ENCODE results near the gene IHH.

IHH gene

GRCh38 chr2:219062081-219062480 lies 1.4 kb upstream of the IHH start:
- Mint-ChIP-seq H3K27ac (no peak overlapping the region), H3K36me3 (ENCODE audit: insufficient read depth) (no peaks in the 10 kb centered on the region), H3K4me3 (no peak overlapping the region), H3K27me3 (peaks cover 47 to 59% of the 10 kb centered on the region in 2 donors), H3K4me1 (ENCODE audit: low read depth in 2 of 2) (peaks cover 9 to 15% of the 10 kb centered on the region in 2 donors), H3K9me3 (no peaks in the 10 kb centered on the region)
- ATAC-seq (replicated peaks) (no peak), DNase-seq (no peak)

GRCh38 chr2:219059725-219060682 lies 717 bp downstream of the IHH start:
- no peaks in the 10 kb centered on the region for H3K36me3 Mint-ChIP-seq (ENCODE audit: insufficient read depth)
- H3K4me3 Mint-ChIP-seq = peak overlapping the region; percentile 63 to 66
- DNase-seq (no peak), ATAC-seq (replicated peaks) (no peak)
- H3K9me3 Mint-ChIP-seq = no peaks in the 10 kb centered on the region
- peaks cover 61 to 80% of the 10 kb centered on the region in 2 donors for H3K27me3 Mint-ChIP-seq
- no peak overlapping the region for H3K27ac Mint-ChIP-seq
- peaks cover 9 to 15% of the 10 kb centered on the region in 2 donors for H3K4me1 Mint-ChIP-seq (ENCODE audit: low read depth in 2 of 2)

- H3K4me1 Mint-ChIP-seq (ENCODE audit: low read depth in 2 of 2) = peaks cover 9 to 15% of the 10 kb centered on the region in 2 donors
- H3K4me3 Mint-ChIP-seq = peak overlapping the region; percentile 63 to 66
- no peak for ATAC-seq (replicated peaks)
- no peaks in the 10 kb centered on the region for H3K9me3 Mint-ChIP-seq
- H3K27ac Mint-ChIP-seq = no peak overlapping the region
- peaks cover 68 to 87% of the 10 kb centered on the region in 2 donors for H3K27me3 Mint-ChIP-seq
- DNase-seq = no peak
- H3K36me3 Mint-ChIP-seq (ENCODE audit: insufficient read depth) = no peaks in the 10 kb centered on the region
Observed at GRCh38 chr2:219059375-219059724, 1.4 kb downstream of the IHH start.

GRCh38 chr2:219058541-219059374 lies 2.0 kb downstream of the IHH start:
- H3K4me1 Mint-ChIP-seq (ENCODE audit: low read depth in 2 of 2) = peaks cover 9 to 15% of the 10 kb centered on the region in 2 donors
- H3K27ac Mint-ChIP-seq = no peak overlapping the region
- no peaks in the 10 kb centered on the region for H3K9me3 Mint-ChIP-seq
- peaks cover 74 to 92% of the 10 kb centered on the region in 2 donors for H3K27me3 Mint-ChIP-seq
- H3K36me3 Mint-ChIP-seq (ENCODE audit: insufficient read depth) = no peaks in the 10 kb centered on the region
- DNase-seq (no peak), ATAC-seq (replicated peaks) (no peak)
- H3K4me3 Mint-ChIP-seq = peak overlapping the region; percentile 63 to 66

- DNase-seq = peak; percentile 71 to 78 (median 77)
- H3K9me3 Mint-ChIP-seq = no peaks in the 10 kb centered on the region
- no peak overlapping the region for H3K27ac Mint-ChIP-seq
- H3K27me3 Mint-ChIP-seq = peaks cover 72 to 96% of the 10 kb centered on the region in 2 donors
- H3K4me1 Mint-ChIP-seq (ENCODE audit: low read depth in 2 of 2) = peaks cover 9 to 15% of the 10 kb centered on the region in 2 donors
- peak; percentile 94 for ATAC-seq (replicated peaks)
- no peaks in the 10 kb centered on the region for H3K36me3 Mint-ChIP-seq (ENCODE audit: insufficient read depth)
- H3K4me3 Mint-ChIP-seq = peak overlapping the region; percentile 51 to 60
Observed at GRCh38 chr2:219057709-219058540, 2.8 kb downstream of the IHH start.

- Mint-ChIP-seq H3K36me3 (ENCODE audit: insufficient read depth) (no peaks in the 10 kb centered on the region), H3K27ac (no peak overlapping the region), H3K4me1 (ENCODE audit: low read depth in 2 of 2) (peaks cover 9 to 15% of the 10 kb centered on the region in 2 donors), H3K27me3 (peaks cover 71 to 95% of the 10 kb centered on the region in 2 donors), H3K4me3 (no peak overlapping the region), H3K9me3 (no peaks in the 10 kb centered on the region)
- DNase-seq = no peak
- ATAC-seq (replicated peaks) = no peak
Observed at GRCh38 chr2:219056896-219057708, 3.6 kb downstream of the IHH start.

GRCh38 chr2:219056176-219056895 lies 4.4 kb downstream of the IHH start:
- Mint-ChIP-seq H3K36me3 (ENCODE audit: insufficient read depth) (no peaks in the 10 kb centered on the region), H3K9me3 (no peaks in the 10 kb centered on the region), H3K4me1 (ENCODE audit: low read depth in 2 of 2) (peaks cover 9 to 14% of the 10 kb centered on the region in 2 donors), H3K4me3 (no peak overlapping the region), H3K27me3 (peaks cover 68 to 95% of the 10 kb centered on the region in 2 donors), H3K27ac (no peak overlapping the region)
- no peak for DNase-seq
- no peak for ATAC-seq (replicated peaks)

GRCh38 chr2:219054956-219055903 lies 5.5 kb downstream of the IHH start:
- DNase-seq (no peak), ATAC-seq (replicated peaks) (no peak)
- Mint-ChIP-seq H3K4me1 (ENCODE audit: low read depth in 2 of 2) (peaks cover 8 to 12% of the 10 kb centered on the region in 2 donors), H3K27ac (no peak overlapping the region), H3K36me3 (ENCODE audit: insufficient read depth) (peaks cover 2% of the 10 kb centered on the region), H3K9me3 (no peaks in the 10 kb centered on the region), H3K27me3 (peaks cover 75 to 99% of the 10 kb centered on the region in 2 donors), H3K4me3 (no peak overlapping the region)

GRCh38 chr2:219049282-219049681 lies 11.4 kb downstream of the IHH start:
- no peak for ATAC-seq (replicated peaks)
- no peak for DNase-seq
- Mint-ChIP-seq H3K27me3 (peaks cover 75 to 99% of the 10 kb centered on the region in 2 donors), H3K27ac (no peak overlapping the region), H3K36me3 (ENCODE audit: insufficient read depth) (peaks cover 2% of the 10 kb centered on the region), H3K4me3 (no peak overlapping the region), H3K4me1 (ENCODE audit: low read depth in 2 of 2) (no peaks in the 10 kb centered on the region), H3K9me3 (no peaks in the 10 kb centered on the region)

- Mint-ChIP-seq H3K27me3 (peaks cover 86 to 99% of the 10 kb centered on the region in 2 donors), H3K4me1 (ENCODE audit: low read depth in 2 of 2) (peaks cover 5% of the 10 kb centered on the region in 2 donors), H3K9me3 (no peaks in the 10 kb centered on the region), H3K4me3 (no peak overlapping the region), H3K36me3 (ENCODE audit: insufficient read depth) (peaks cover under 1% of the 10 kb centered on the region), H3K27ac (no peak overlapping the region)
- no peak for DNase-seq
- no peak for ATAC-seq (replicated peaks)
Observed at GRCh38 chr2:219045937-219046550, 14.7 kb downstream of the IHH start.

GRCh38 chr2:219042750-219043149 lies 18.0 kb downstream of the IHH start:
- DNase-seq (no peak), ATAC-seq (replicated peaks) (no peak)
- Mint-ChIP-seq H3K27ac (no peak overlapping the region), H3K27me3 (peaks cover 85 to 99% of the 10 kb centered on the region in 2 donors), H3K4me3 (no peak overlapping the region), H3K4me1 (ENCODE audit: low read depth in 2 of 2) (peaks cover 6 to 8% of the 10 kb centered on the region in 2 donors), H3K9me3 (no peaks in the 10 kb centered on the region), H3K36me3 (ENCODE audit: insufficient read depth) (no peaks in the 10 kb centered on the region)
